DMS 273 (cell line): ENCODE measurements around the gene LEF1.
"Not testable (repeated sequence)": the region's sequence is repeated elsewhere in the genome, so short reads cannot be mapped to it uniquely, and the experiment has no call there.

Source experiments
- DNase-seq: peaks from one replicate; lab custom pipeline; 2025; ENCODE audit not compliant: unreplicated experiment; lab: John Stamatoyannopoulos, UW

LEF1 gene

DNA sequence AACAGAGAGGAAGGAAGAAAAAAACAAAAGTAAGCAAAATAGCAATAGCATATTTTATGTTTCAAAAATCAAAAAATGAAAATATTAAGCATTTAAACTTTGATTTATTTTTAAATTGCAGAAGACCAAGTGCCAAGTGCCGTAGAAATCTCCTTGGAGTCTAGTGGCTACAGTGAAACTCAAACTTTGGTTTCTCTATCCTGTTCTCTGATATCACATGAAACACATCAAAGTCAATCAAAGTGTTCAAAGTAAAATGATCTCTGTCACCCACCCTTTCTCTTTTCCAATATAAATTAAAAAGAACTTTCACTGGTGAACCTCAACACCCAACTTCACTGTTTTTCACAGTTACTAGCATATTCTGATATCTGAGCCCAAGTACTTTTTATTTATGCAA, 98.0 kb downstream of the LEF1 start:
- DNase-seq = no peak

DNA sequence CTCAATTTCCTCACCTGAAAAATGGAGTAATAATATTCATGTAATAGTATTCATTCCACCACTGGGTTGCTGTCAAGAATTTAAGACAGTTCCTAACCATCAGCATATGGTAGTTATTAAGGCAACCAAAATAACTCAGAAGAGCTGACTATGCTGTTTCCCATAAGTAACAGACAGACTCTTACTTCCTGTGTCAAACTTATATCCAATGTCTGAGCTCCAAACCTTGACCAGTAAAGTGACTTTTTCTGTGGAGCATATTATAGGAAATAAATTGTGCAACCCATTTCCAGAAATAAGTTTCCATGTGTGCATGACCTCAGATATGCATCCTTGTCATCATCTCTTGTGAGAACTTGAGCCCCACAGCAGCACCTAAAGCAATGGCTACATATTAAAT, 100.3 kb downstream of the LEF1 start:
- DNase-seq = no peak

DNA sequence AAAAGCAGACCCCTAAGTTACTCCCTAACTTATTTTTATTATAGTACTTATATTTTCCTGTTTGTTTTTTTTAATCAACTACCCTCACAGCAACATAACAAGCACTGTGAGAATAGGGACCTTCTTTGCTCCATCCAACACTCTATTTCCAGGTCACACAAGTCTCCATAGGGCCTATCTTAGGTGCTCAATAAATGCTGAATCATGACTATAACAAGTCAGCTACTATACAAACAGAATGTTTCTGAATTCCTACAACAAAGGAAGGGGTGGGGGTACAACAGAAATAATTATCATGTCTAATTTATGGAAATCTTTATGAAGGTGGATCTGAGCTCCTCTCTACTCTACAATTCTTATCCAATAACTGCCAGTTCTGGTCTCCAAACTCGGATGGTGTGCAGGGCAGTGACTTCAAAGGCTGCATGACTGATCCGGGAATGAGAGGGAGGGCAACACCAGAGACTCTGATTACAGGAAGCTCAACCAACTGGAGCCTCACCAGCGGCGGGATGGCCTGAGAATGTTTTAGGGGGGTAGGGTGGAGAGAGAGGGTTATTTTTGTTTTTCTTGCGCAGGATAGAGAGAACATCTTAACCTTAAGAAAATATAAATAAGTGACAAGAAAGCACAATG, 107.9 kb downstream of the LEF1 start:
- no peak for DNase-seq

DNA sequence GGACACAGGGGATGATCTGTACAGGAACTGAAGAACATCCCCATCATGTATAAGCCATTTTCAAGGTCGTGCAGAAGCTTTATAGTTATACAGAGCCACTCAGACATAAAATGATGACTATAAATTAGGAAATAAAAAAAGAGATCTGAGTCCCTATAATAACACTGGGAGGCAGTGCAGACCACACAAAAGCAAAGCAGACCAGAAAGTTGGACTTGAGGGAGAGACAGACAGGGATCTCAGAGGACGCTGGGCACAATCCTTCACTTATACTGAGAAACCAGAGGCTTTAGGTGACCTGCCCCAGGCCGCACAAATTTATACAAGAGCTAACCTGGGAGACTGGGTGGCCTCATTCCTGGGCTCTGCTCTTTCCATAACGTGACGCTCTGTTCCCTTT, 108.6 kb downstream of the LEF1 start:
- peak; percentile 16 for DNase-seq

DNA sequence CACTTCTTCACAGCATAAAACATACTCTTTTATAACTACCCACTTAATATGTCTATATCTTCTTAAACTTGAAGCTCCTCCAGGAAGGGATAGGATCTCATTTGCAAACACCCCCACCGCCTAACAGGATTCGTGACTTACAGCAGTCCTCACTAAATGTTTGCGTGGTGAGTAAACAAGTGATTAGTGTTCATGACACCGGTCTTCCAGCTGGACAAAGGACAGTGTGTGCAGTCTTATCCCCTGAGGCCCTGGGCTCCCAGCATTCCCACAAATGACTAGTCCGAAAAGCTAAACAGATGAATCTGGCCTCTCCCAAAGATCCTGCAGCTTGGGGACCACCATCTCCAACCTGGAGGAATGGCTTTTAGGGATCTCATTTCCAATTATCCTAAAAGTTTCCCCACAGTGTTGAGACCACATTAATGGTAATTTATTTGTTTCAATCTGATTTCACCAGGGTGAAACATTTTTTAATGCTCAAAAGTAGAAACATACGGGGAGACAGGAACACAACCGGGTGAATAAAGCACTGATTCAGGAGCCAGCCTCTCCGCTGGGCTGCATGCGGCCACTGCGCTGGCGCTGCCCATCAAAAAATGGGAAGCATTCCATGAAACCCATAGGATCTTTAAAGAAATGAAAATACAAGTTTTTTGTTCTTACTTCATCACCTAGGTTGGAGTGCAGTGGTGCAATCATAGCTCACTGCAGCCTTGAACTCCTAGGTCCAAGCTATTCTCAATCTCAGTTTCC, 109.9 kb downstream of the LEF1 start:
- no peak for DNase-seq

DNA sequence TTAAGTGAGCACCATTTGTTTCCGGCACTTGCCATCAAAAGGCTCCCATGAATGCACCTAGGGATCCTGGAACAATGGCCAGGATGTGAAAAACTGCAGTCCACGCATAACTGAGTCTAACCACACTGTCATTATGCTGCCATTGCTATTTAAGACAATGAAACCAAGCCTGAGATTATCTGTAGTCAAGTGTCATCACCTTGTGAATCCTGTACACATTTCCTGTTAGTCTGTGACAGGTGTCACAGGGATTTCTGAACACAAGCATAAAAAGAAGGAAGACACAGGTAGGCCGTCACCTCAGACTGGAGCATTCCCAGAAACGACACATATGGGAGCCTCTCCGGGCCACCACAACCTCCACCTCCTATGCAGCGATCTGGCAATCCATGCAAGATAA, 112.3 kb downstream of the LEF1 start:
- DNase-seq = no peak

DNA sequence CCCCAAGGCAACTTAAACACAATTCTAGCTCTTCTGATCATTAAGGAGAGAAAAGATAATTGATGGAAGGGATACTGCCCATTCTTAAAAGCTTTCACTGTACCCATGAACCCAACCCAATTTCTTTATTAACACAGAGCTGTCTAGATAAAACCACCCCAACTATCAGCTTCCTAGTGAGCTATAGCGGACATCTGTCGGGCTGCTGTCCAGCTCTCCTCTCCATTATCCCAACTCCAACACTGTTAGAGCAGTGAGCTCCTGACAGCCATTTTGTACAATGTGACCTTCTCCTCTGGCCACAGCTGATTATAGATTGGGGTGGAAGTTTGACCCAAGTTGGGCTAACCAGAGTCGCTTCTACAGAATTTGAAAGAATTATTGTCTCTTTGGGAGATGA, 112.9 kb downstream of the LEF1 start:
- no peak for DNase-seq

DNA sequence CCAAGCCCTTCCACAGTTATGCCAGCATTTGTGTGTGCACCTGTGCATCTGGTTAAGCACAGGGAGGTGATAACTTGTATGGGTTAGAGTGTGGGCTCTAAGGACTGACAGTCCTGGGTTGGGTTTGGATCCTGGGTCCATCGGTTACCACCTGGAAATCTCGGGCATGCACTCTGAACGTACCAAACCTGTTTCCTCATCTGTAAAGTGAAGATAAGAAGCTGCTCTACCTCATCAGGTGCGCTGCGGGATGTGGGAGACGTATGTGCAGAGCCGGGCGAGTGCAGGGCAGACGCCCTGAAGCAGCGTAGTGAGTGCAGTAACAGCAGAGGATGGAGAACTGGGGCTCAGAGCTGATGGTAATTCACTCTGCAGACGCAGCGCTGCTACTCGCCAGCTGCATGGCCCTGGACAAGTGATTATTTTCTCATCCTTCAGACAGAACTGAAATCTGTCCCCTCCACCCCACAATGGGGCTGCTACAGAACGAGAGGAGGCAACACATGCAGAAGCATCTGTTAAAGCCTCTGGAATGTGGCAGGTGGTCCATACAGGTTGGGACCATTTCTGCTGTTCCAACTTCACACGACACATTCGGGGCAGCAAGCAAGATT, 114.6 kb downstream of the LEF1 start:
- no peak for DNase-seq

DNA sequence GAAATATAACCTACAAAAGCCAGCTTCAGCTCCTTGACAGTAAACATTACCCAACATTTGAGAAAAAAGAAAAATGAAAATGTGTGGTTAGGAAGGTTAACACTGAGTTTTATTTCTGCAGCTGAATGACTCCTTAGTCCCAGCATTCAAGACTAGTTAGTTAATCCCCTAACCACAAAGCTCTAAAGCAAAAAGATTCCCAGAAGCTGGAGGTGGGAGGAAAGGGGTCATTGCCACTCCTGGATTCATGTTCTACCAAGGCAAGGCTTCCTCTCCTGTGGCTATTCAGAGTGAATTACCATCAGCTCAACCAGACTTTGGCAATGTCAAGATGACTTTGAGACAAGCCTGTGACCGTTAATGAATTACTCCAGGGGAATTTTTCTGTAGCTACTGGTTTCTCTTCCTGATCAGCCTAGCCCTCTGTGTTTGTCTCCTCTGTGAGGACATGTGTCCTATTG, 115.5 kb downstream of the LEF1 start:
- DNase-seq = no peak

DNA sequence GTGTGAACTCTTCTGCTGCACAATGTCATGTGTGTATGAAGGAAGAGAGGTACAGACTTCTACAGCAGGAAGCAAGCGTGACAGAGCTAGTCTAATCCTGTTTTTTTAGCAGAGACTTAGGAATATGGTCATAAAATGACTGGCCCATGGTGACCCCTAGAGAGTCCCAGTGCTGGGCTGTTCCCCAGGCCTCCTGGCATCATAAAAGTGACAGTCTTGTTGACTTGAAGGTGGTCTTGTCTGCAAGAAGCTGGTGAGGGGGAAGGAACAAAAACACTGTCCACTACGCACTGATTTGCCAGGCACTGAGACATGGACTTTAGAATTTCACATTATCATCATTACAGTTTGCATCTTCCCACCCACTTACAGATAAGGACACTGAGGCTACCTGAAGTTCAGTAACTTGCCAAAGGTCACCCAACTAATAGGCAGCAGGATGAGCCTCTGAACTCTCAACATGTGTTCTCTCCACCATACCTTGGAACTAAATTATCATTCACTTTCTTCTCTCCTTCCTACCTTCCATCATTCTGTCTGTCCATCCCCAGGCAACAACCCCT, 116.1 kb downstream of the LEF1 start:
- no peak for DNase-seq

DNA sequence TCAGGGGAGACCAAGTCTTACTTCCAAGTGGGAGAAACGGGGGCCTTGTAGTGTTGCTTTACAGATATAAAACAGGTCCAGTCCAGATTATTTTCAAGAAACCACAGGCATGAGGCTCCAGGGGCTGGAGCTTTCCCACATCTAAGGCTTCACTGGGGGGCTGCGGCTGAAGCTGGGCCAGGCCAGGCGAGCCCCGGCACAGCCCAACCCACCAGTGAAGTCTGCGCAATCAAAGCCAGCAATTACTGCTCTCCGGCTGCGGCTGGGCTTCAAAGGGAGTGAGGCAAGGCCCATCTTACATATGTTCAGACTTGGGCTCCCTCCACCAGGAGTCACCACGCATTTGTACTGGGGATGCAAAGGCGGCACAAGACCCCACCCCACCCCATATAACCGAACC, 117.4 kb downstream of the LEF1 start:
- DNase-seq = no peak

DNA sequence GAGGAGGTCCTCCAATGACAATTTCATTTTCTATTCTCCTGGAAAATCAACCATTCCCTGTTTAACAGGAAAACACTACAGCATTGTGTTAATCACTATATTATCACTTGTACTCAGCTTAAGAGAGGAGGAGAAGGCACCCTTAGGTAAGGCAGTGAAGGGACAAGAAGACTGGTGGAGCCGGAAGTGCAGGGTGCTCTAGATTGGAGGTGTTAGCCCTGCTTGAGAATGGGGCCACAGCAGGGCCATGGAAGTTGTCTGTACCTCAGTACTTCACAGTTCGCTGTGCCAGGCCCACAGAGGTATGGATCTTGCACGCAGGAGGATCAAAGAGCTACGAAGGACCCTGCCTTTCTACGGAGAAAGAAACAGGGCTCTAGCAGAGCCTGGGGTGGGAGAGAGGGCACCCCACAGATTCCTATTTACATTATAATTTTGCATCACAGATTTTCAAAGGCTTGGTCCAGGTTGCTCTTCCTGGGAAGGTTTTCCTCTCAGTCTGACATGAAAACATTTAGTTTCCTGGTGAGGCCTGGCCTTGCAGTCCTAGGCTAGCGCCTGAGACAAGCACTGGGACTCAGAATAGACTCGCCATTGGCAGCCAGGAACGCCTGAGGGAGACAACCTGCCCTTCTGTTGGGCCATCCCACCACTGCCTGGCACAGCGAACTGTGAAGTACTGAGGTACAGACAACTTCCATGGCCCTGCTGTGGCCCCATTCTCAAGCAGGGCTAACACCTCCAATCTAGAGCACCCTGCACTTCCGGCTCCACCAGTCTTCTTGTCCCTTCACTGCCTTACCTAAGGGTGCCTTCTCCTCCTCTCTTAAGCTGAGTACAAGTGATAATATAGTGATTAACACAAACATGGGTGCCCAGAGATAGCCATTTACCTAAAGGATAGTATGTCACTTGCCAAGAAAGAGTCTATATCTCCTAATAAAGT, 118.3 kb downstream of the LEF1 start:
- DNase-seq = not testable (repeated sequence)

DNA sequence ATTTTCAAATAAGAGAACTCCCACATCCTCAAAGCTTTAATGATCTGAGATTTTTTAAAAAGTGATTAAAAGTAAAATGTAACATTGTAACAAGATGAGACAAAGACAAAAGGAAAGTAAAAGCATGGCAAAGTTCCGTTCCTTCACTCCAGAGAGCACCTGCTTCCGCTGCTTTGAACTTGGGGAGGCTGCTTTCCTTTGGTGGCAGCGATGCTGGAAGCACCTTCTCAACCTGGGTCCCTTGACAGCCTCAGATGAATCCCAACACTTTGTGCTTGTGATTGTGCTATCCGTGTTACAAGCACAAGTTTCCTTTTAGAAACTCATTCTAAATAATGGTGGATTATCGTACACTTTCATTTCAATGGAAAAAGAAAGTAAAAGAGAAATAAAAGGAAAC, 119.3 kb downstream of the LEF1 start:
- DNase-seq = no peak

DNA sequence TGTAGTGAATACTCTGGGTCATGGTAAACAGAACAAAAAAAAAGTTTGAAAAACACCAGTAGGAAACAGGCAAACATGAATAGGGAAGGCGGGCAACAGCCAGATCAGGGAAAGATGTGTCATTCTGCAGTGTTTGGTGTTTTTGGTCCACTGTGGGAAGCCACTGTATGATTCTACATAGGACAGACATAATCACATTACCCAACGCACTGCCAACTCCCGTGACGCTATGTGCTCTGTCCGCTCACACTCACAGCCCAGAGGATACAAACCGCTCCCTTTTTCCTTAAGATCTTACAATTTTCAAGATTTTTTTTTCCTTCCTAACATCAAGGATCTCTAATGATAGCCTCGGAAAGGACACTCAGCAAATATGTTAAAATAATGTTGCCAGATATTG, 119.7 kb downstream of the LEF1 start:
- DNase-seq = no peak

DNA sequence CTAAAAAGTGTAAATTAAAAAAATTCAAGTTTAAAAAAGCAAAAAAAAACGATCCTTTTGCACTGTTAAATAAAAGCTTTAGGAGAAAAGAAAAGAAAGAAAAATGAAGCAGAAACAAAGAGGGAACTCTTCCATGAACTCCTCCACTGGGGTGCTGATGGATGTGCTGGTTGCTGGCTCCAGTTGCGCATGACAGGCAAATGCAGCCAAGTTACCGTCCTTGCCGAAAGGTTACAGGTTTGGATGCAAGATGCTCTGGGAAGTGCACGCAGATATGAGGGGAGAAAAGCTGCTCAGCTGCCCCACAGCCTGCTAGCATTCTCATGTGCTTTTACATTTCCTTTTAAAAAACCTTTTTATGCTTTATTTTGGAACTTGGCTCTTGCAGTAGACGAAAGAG, 120.6 kb downstream of the LEF1 start:
- no peak for DNase-seq

DNA sequence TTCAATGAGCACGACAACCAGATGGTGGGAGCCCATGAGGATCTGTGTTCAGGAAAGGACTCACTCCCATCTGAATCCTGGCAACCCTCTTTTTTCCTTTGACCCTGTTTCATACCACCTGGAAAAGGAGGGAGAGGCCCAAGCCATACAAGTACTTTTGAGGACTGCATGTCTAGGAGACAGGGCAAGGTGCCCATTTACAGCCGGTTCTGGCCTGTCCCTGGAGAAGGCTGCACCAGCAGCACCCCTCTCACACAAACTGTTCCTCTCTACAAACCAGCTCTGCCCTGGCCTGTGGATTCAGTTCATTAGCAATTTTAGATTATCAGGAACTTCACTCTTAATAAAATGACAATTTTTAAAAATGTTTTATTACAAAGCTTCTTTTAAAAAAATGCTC, 121.5 kb downstream of the LEF1 start:
- DNase-seq = no peak

DNA sequence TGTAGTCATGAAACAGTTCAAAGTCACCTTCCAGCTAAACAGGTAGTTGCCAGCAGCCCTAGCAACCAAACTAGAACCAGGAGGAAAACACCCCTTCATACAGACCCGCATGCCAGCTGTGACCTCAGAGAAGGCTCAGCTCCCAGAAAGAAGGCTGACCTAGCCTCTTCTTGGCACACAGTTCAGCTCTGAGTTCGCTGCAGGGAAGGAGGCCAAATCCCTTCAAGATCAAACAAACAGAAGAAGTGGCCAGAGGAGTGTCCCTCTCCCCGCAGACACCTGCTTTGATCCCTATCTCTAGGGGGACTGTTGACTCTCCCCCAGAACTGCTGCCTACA, 123.1 kb downstream of the LEF1 start:
- peak; percentile 20 for DNase-seq

DNA sequence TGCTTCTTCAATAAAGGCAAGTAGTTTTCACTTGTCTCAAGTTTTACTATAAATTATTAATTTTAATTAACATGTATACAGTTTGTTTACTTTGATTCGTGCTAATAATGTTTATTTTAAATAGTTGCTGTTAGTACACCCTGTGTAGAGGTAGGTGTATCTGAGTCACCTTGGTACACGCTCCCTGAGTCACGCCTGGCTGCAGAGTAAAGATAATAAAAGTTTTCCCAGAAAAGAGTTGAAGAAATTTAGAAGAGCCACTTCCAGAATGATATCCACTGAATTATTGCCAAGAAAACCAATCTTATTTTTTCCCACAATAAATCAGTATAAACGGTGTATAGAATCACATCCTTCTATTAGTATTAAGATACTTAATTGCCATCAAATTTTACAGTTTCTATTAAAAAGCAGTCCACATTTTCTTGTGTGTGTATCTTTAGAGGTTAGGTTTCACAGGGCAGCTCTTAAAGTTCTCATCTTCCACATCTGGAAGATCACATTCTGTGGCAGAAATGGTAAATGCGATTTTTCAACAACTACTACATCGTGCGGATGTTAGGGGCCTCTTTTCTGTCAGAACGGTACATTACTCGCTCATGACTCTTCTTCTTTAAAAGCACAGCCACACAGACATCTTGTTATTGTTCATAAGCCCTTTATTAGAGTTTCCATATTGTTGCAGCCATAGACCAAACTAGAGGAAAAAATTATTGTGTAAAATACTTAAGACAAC, 123.6 kb downstream of the LEF1 start:
- DNase-seq = no peak

DNA sequence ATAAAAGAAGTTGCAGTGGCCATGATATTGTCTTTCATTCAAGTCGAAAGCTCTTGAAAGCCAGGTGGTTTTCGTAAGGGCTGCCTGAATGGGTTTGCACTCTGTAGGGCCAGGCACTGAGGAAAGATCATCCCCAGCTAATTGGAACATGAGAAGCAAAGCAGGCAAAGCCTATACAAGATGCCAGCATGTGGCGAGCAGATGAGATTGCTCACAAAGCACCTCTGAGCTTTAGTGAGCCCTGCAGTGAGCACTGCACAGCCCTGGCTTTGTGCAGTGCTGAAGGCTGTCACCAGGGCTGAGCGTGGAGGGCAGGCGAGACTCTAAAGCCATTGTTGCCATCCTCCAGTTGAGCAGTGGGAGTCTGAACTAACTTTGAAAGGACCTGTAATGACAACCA, 125.2 kb downstream of the LEF1 start:
- DNase-seq = no peak

DNA sequence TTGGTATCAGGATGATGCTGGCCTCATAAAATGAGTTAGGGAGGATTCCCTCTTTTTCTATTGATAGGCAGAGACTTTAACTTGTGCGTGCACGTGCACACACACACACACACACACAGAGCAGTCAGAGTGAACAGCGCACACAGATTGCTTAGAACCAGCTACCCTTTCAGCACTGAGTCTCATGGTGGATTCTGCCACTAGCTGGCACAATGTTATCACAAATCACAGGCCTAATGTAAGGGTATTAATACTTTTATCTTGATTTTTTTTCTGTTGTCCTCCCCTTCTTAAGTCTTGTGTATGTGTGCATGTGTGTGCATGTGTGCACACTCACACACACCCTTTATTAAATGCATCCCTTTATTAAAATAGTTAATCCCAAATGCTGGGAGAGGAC, 125.8 kb downstream of the LEF1 start:
- no peak for DNase-seq
